ENCODE results near the gene SLX9.
"Not testable (repeated sequence)": the region's sequence is repeated elsewhere in the genome, so short reads cannot be mapped to it uniquely, and the experiment has no call there.

Gene SLX9

DNA sequence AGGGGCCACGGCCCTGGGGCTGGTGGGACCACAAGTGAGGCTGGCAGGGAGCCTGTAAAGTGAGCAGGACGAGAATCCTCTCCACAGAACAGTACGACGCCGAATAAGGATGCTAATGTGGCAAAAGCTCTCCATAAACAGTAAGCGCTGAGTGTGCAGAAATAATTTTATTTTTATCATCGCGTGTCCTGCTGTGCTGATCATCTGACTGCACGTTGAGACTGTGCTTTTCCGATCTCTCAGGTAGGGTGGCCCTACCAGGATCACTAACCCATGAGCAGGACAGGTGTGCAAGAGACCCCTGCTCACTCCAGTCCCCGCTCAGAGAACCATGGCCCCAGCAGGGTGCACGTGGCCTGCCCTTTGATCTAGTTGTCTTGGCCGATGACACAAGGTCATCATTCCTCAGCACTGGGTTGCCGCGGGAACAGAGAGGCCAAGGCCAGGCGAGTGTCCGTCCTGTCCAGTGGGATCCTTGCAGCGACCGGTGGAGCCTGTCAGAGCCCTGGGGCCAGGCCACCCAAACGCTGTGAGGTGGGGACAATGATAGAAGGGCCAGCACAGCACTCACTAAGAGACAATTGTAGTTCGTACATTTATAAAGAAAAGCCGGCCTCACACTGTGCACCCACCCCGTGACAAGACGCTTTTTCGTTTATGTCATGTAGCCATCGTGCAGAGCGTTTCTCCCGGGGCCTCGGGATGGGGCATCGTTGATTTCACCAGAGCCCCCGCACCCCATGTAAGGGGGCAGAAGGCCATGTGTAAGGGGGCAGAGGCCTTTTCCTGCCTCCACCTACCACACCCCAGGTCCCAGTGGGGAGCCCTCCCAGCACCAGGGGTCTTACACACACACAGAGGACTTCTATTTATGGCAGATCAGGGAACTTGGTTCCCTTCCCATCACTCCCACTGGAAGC lies 81.9 kb downstream of the SLX9 start:
- no peak for FAIRE-seq
- TF ChIP-seq POU2F2 (IDR thresholded peaks at IDR 0.05; ENCODE audit: low read depth, low read length) (no peak), POLR2A (IDR thresholded peaks at IDR 0.05; ENCODE audit: low read depth, low read length) (no peak), POLR2AphosphoS5 (IDR thresholded peaks at IDR 0.05; ENCODE audit: low read depth, low read length) (no peak)
- no peak for DNase-seq (ENCODE audit: insufficient read length, low spot score)

DNA sequence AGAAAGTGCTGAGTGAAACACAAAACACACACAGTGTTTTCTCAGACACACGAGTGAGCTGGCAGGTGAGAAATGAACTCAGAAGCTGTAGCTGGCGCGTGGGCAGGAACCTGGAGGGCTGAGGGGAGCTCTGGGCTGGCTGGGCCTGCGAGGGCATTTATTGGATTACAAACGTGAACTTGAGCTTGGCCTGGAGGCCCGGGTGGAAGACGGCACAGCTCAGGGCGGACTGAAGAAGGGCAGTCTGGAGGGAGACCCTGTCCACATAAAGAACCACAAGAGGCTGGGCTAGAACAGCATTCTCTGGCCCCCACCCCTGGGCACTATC lies 82.5 kb downstream of the SLX9 start:
- TF ChIP-seq POU2F2 (IDR thresholded peaks at IDR 0.05; ENCODE audit: low read depth, low read length) (no peak), POLR2AphosphoS5 (IDR thresholded peaks at IDR 0.05; ENCODE audit: low read depth, low read length) (no peak), PAX5 (IDR thresholded peaks at IDR 0.05; ENCODE audit: insufficient read depth, low read length, severe bottlenecking) (no peak), POLR2A (IDR thresholded peaks at IDR 0.05; ENCODE audit: low read depth, low read length) (no peak), SPI1 (IDR thresholded peaks at IDR 0.05; ENCODE audit: low read depth, low read length) (no peak)
- FAIRE-seq (no peak), DNase-seq (ENCODE audit: insufficient read length, low spot score) (no peak)

DNA sequence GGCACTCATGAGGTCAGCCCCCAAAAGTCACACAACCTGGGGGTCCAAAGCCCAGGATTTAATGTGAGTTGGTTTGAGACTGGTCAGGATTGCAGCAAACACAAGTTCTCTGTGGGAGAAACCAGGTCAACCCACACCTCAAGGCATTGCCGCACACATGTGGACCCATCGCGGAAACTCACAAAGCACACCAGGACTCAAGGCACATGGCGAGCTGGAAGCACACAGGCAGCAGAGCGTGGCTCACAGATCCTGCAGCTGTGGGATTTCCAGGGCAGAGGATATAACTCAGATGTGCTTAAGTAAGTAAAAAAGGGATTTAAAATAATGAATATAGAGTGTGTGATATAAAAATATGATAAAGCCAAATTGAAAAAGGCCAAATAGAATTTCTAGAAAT lies 82.9 kb downstream of the SLX9 start:
- FAIRE-seq (no peak), DNase-seq (ENCODE audit: insufficient read length, low spot score) (no peak)
- TF ChIP-seq PAX5 (IDR thresholded peaks at IDR 0.05; ENCODE audit: insufficient read depth, low read length, severe bottlenecking): no peak
- no peak for TF ChIP-seq POLR2A (IDR thresholded peaks at IDR 0.05; ENCODE audit: low read depth, low read length)
- TF ChIP-seq TAF1 (IDR thresholded peaks at IDR 0.05; ENCODE audit: low read depth, low read length): no peak
- no peak for TF ChIP-seq POU2F2 (IDR thresholded peaks at IDR 0.05; ENCODE audit: low read depth, low read length)
- no peak for TF ChIP-seq POLR2AphosphoS5 (IDR thresholded peaks at IDR 0.05; ENCODE audit: low read depth, low read length)
- TF ChIP-seq SPI1 (IDR thresholded peaks at IDR 0.05; ENCODE audit: low read depth, low read length): no peak

DNA sequence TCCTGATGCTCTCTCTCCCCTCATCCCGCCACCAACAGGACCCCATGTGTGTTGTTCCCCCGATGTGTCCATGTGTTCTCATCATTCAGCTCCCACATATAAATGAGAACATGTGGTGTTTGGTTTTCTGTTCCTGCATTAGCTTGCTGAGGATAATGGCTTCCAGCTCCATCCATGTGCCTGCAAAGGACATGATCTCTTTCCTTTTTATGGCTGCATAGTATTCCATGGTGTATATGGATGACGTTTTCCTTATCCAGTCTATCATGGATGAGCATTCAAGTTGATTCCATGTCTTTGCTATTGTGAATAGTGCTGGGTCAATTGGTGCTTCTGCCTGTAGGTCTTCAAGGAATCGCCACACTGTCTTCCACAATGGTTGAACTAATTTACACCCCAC lies 84.7 kb downstream of the SLX9 start:
- DNase-seq (ENCODE audit: insufficient read length, low spot score); FAIRE-seq: not testable (repeated sequence)

DNA sequence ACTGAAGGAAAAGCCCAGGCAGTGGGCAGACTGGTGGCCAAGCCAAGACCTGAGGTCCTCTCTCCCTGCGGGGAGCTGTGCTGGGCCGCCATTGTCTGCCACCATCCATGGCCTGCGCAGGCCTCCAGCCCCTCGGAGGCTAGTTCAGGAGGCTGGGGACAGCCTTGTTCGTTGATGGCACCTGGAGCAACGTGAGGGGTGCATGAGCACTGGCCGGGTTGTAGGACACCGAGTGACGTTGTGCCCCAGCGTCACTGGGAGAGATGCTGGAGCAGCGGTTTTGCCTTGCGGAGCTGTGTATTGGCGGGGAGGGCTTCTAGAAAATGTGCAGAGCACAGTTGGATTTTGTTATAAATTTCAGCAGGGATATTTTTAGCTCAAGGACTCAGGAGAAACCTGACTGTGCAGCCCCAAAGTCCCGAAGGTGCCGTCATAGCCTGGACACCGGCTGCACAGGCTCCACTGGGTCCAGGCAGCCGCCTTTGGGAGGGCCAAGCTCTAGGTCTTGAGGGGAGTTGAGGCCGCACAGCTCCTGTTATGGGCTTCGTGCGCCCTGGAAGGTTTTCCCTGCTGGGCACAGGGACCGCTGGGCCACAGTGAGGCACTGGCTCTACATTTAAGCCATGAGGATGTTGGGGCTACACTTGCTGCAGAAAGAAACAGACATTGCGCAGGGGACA lies 86.4 kb downstream of the SLX9 start:
- FAIRE-seq (no peak), DNase-seq (ENCODE audit: insufficient read length, low spot score) (no peak)
- no peak for TF ChIP-seq TAF1 (IDR thresholded peaks at IDR 0.05; ENCODE audit: low read depth, low read length)
- TF ChIP-seq POLR2A (IDR thresholded peaks at IDR 0.05; ENCODE audit: low read depth, low read length): no peak
- no peak for TF ChIP-seq POU2F2 (IDR thresholded peaks at IDR 0.05; ENCODE audit: low read depth, low read length)
- no peak for TF ChIP-seq SPI1 (IDR thresholded peaks at IDR 0.05; ENCODE audit: low read depth, low read length)
- no peak for TF ChIP-seq PAX5 (IDR thresholded peaks at IDR 0.05; ENCODE audit: insufficient read depth, low read length, severe bottlenecking)
- TF ChIP-seq POLR2AphosphoS5 (IDR thresholded peaks at IDR 0.05; ENCODE audit: low read depth, low read length): no peak
